HTERT RPE-1 (cell line): ENCODE measurements around the gene C9orf50.
"Not testable (repeated sequence)": the region's sequence is repeated elsewhere in the genome, so short reads cannot be mapped to it uniquely, and the experiment has no call there.

Source experiments
- in situ Hi-C: fragments of 300-500 bp; cut with MboI; formaldehyde crosslinking; loops from 4 replicates; pipeline ENCODE4 v1.14.3; 2020; ENCODE audit warnings: low sequenced_read_pairs

The C9orf50 gene

GRCh38 chr9:129648764-129649115 lies 27.8 kb upstream of the C9orf50 start:
- in situ Hi-C loops: no loop called here

GRCh38 chr9:129648092-129648763 lies 27.3 kb upstream of the C9orf50 start:
- in situ Hi-C loops: no loop called here

- in situ Hi-C loops: no loop called here
Observed at GRCh38 chr9:129647635-129648034, 26.7 kb upstream of the C9orf50 start.

GRCh38 chr9:129646654-129647053 lies 25.8 kb upstream of the C9orf50 start:
- in situ Hi-C loops: no loop called here

GRCh38 chr9:129646252-129646651 lies 25.4 kb upstream of the C9orf50 start:
- in situ Hi-C loops: no loop called here

- in situ Hi-C loops: no loop called here
Observed at GRCh38 chr9:129644902-129645301, 24.0 kb upstream of the C9orf50 start.

- in situ Hi-C loops: no loop called here
Observed at GRCh38 chr9:129644365-129644764, 23.5 kb upstream of the C9orf50 start.

- in situ Hi-C loops: no loop called here
Observed at GRCh38 chr9:129643706-129644105, 22.8 kb upstream of the C9orf50 start.

- in situ Hi-C loops: no loop called here
Observed at GRCh38 chr9:129641750-129642585, 21.1 kb upstream of the C9orf50 start, which contains the start of gene ASB6. TSS of gene ASB6 (minus strand) at chr9:129642151. CDS start at chr9:129641999, 152 bp downstream.

GRCh38 chr9:129640871-129641749 lies 20.2 kb upstream of the C9orf50 start:
- in situ Hi-C loops: no loop called here

GRCh38 chr9:129640086-129640870 lies 19.4 kb upstream of the C9orf50 start:
- in situ Hi-C loops: no loop called here

- in situ Hi-C loops: no loop called here
Observed at GRCh38 chr9:129639756-129640085, 18.8 kb upstream of the C9orf50 start.

GRCh38 chr9:129639034-129639630 lies 18.2 kb upstream of the C9orf50 start:
- in situ Hi-C loops: no loop called here

- in situ Hi-C loops: no loop called here
Observed at GRCh38 chr9:129637673-129638439, 17.0 kb upstream of the C9orf50 start.

- in situ Hi-C loops: no loop called here
Observed at GRCh38 chr9:129637102-129637501, 16.2 kb upstream of the C9orf50 start.

GRCh38 chr9:129636343-129636742 lies 15.4 kb upstream of the C9orf50 start:
- in situ Hi-C loops: not testable (repeated sequence)

- in situ Hi-C loops: no loop called here
Observed at GRCh38 chr9:129635099-129636065, 14.5 kb upstream of the C9orf50 start.

- in situ Hi-C loops: no loop called here
Observed at GRCh38 chr9:129633848-129634247, 12.9 kb upstream of the C9orf50 start.
